SU-DHL-6 (cell line): ENCODE measurements around the gene CST11.

Source experiments
- H2AFZ ChIP-seq: fragments of 200-600 bp; sonication (generic); 2 replicates; pipeline ENCODE4 v1.6.1; 2014; ENCODE audit warnings: low read depth, mild to moderate bottlenecking, moderate library complexity, mixed read lengths, antibody characterized with exemption, low read length; ENCODE audit not compliant: severe bottlenecking
- H3F3A ChIP-seq: fragments of 200-600 bp; shearing (Covaris generic); 2 replicates; pipeline ENCODE4 v1.6.0; 2016; ENCODE audit warnings: antibody characterized with exemption, mild to moderate bottlenecking; ENCODE audit not compliant: insufficient read depth
- H3K27ac ChIP-seq: fragments of 200-600 bp; sonication (generic); 2 replicates; pipeline ENCODE4 v1.5.1; 2016; ENCODE audit warnings: low read depth, mild to moderate bottlenecking, low read length, moderate library complexity, mixed read lengths
- H3K27me3 ChIP-seq: fragments of 200-600 bp; sonication (generic), shearing (Covaris generic); 2 replicates; pipeline ENCODE4 v1.6.0; 2014; ENCODE audit warnings: mild to moderate bottlenecking, low read length
- H3K36me3 ChIP-seq: fragments of 200-600 bp; sonication (generic); 2 replicates; pipeline ENCODE4 v1.6.1; 2014; ENCODE audit warnings: mild to moderate bottlenecking, low read length, mixed read lengths
- H3K4me2 ChIP-seq: fragments of 300-600, 200-600 bp; shearing (Covaris generic), sonication (generic); 2 replicates; pipeline ENCODE4 v1.6.0; 2014; ENCODE audit warnings: low read length, low read depth, mild to moderate bottlenecking; ENCODE audit not compliant: poor library complexity, severe bottlenecking
- H3K4me3 ChIP-seq: fragments of 200-600 bp; sonication (generic); 2 replicates; pipeline ENCODE4 v1.5.1; 2014; ENCODE audit warnings: antibody characterized with exemption, low read length, mild to moderate bottlenecking, mixed read lengths; ENCODE audit not compliant: insufficient read depth, poor library complexity, severe bottlenecking
- H3K79me2 ChIP-seq: fragments of 200-600 bp; sonication (generic); 2 replicates; pipeline ENCODE4 v1.6.1; 2014; ENCODE audit warnings: mild to moderate bottlenecking, low read length, moderate library complexity; ENCODE audit not compliant: insufficient read depth
- H3K9ac ChIP-seq: fragments of 200-600 bp; sonication (generic); 2 replicates; pipeline ENCODE4 v1.7.0; 2014; ENCODE audit warnings: mild to moderate bottlenecking, low read length
- H3K9me2 ChIP-seq: fragments of 200-600 bp; sonication (generic); replicated peaks from 2 replicates; pipeline ENCODE4 v1.6.1; 2014; ENCODE audit warnings: low read length; ENCODE audit not compliant: insufficient read depth
- H3K9me3 ChIP-seq: fragments of 200-600 bp; sonication (generic); 2 replicates; pipeline ENCODE4 v1.6.1; 2014; ENCODE audit warnings: low read length, mixed read lengths; ENCODE audit not compliant: insufficient read depth
- H4K20me1 ChIP-seq: fragments of 200-600 bp; sonication (generic); 2 replicates; pipeline ENCODE4 v1.6.1; 2014; ENCODE audit warnings: low read depth, mild to moderate bottlenecking, antibody characterized with exemption, low read length, moderate library complexity, mixed read lengths
- EZH2phosphoT487 ChIP-seq: fragments of 200-600 bp; sonication (generic), shearing (Covaris generic); conservative IDR thresholded peaks from 2 replicates; pipeline ENCODE4 v1.6.1; 2018; ENCODE audit warnings: mild to moderate bottlenecking, antibody characterized with exemption, low read length, moderate library complexity, mixed read lengths
- TF ChIP-seq, protein P1 (sequence below): fragments of 200-600 bp; sonication (generic); IDR thresholded peaks from one replicate; pipeline ENCODE4 v1.5.1; 2017; ENCODE audit warnings: antibody characterized with exemption, mild to moderate bottlenecking, low read length, moderate library complexity; ENCODE audit not compliant: insufficient read depth, poor library complexity, severe bottlenecking

Gene CST11

DNA sequence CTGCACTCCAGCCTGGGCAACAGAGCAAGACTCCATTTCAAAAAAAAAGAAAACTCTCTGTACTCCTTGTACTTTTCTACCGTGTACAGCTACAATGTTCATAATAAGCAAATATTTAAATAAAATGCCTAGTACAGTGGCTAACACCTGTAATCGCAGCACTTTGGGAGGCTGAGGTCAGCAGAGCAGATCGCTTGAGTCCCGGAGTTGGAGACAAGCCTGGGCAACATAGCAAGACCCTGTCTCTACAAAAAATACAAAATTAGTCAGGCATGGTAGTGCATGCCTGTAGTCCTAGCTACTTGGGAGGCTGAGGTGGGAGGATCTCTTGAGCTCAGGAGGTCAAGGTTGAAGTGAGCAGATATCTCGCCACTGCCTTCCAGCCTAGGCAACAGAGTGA is 37.1 kb downstream of the CST11 start:
- H3K79me2 ChIP-seq, result peaks cover 87% of the 10 kb centered on the region
- H3K27me3 ChIP-seq, result no peaks in the 10 kb centered on the region
- H3K4me3 ChIP-seq, result no peak overlapping the region
- no peak overlapping the region for H2AFZ ChIP-seq
- TF ChIP-seq, protein P1, sequence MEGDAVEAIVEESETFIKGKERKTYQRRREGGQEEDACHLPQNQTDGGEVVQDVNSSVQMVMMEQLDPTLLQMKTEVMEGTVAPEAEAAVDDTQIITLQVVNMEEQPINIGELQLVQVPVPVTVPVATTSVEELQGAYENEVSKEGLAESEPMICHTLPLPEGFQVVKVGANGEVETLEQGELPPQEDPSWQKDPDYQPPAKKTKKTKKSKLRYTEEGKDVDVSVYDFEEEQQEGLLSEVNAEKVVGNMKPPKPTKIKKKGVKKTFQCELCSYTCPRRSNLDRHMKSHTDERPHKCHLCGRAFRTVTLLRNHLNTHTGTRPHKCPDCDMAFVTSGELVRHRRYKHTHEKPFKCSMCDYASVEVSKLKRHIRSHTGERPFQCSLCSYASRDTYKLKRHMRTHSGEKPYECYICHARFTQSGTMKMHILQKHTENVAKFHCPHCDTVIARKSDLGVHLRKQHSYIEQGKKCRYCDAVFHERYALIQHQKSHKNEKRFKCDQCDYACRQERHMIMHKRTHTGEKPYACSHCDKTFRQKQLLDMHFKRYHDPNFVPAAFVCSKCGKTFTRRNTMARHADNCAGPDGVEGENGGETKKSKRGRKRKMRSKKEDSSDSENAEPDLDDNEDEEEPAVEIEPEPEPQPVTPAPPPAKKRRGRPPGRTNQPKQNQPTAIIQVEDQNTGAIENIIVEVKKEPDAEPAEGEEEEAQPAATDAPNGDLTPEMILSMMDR, result no peak
- TF ChIP-seq EZH2phosphoT487, result no peak
- H3F3A ChIP-seq, result no peaks in the 10 kb centered on the region
- H3K36me3 ChIP-seq, result no peaks in the 10 kb centered on the region
- H4K20me1 ChIP-seq, result peaks cover 13% of the 10 kb centered on the region; the same call in 1 of the 2 replicates
- H3K9me2 ChIP-seq, result no peaks in the 10 kb centered on the region
- H3K27ac ChIP-seq, result no peak overlapping the region
- H3K4me2 ChIP-seq, result no peak overlapping the region
- no peak overlapping the region for H3K9ac ChIP-seq
- H3K9me3 ChIP-seq, result no peaks in the 10 kb centered on the region

DNA sequence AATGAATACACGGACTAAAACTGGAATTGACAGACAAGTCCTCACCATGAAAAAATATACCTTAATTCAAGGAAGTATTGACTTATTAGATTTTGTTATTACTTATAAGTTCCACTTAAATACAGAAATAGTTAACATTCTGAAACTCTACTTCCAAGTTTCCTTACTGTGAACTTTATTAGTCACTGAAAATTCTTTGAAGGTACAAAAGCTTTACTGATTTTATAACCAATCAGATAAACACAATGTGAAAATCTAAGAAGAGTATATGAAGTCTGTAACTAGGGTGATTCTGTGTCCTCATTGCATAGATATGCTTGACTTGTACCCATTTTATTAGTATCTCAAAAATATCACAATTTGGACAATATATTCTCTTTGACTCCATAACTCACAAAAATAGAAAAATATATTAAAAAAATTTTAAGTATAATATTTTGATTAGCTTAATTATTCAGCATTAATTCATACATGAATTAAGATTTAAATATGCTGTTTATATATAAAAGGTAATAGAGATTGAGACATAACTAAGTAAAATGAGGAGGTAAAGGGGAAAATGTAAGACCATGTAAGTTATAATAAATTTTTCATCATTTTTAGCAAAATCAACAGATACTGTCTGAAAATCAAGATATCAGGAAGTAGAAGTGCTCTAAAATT is 38.0 kb downstream of the CST11 start:
- Histone ChIP-seq H3K9me3 (no peaks in the 10 kb centered on the region), H3K36me3 (no peaks in the 10 kb centered on the region), H3K9ac (no peak overlapping the region), H3K4me3 (no peak overlapping the region), H4K20me1 (peaks cover 13% of the 10 kb centered on the region; the same call in 1 of the 2 replicates), H3K79me2 (peaks cover 88% of the 10 kb centered on the region), H3F3A (no peaks in the 10 kb centered on the region), H3K4me2 (no peak overlapping the region), H3K9me2 (no peaks in the 10 kb centered on the region), H3K27me3 (no peaks in the 10 kb centered on the region), H3K27ac (no peak overlapping the region), H2AFZ (no peak overlapping the region)
- no peak for TF ChIP-seq EZH2phosphoT487
- TF ChIP-seq, protein P1, result no peak

DNA sequence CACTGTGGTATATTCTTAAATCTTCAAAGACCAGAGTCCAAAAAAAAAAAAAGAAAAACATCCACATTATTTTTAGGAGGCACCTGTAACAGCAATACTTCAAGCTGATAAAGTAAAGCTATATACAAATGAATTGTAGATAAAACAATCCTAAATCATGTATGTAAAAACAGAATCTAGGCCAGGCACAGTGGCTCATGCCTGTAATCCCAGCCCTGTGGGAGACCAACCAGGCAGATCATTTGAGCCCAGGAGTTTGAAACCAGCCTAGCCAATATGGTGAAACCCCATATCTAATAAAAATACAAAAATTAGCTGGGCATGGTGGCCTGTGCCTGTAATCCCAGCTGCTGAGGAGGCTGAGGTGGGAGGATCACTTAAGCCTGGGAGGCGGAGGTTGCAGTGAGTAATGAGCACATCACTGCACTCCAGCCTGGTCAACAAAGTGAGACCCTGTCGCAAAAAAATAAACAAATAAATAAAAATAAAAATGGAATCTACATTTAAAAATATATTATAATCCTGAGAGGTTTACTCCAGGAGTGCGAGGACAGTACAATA is 38.7 kb downstream of the CST11 start:
- no peaks in the 10 kb centered on the region for H3K9me2 ChIP-seq
- no peak overlapping the region for H3K4me3 ChIP-seq
- no peaks in the 10 kb centered on the region for H3F3A ChIP-seq
- H3K27me3 ChIP-seq, result no peaks in the 10 kb centered on the region
- no peaks in the 10 kb centered on the region for H3K36me3 ChIP-seq
- no peak overlapping the region for H3K27ac ChIP-seq
- no peaks in the 10 kb centered on the region for H3K9me3 ChIP-seq
- H3K9ac ChIP-seq, result no peak overlapping the region
- peaks cover 88% of the 10 kb centered on the region for H3K79me2 ChIP-seq
- no peak overlapping the region for H2AFZ ChIP-seq
- peaks cover 13% of the 10 kb centered on the region; the same call in 1 of the 2 replicates for H4K20me1 ChIP-seq
- TF ChIP-seq EZH2phosphoT487, result no peak
- TF ChIP-seq, protein P1, result no peak
- H3K4me2 ChIP-seq, result no peak overlapping the region
